Panc1 (cell line): ENCODE results near the gene UAP1L1.

Experiments
- CTCF ChIP-seq: fragments of 450-650 bp; IDR thresholded peaks from 2 replicates; pipeline ENCODE4 v1.5.1; 2017; ENCODE audit warnings: mild to moderate bottlenecking
- POLR2AphosphoS5 ChIP-seq: IDR thresholded peaks from 2 replicates; pipeline ENCODE4 v1.6.1; 2012; ENCODE audit warnings: mild to moderate bottlenecking, low read depth, low read length, moderate library complexity
- REST ChIP-seq, 2 experiments: IDR thresholded peaks; 2 replicates each; pipeline ENCODE4 v1.6.1; 2011 to 2012; ENCODE audit warnings: low read depth in 2 of 2, control low read depth in 1 of 2, low read length in 1 of 2, mild to moderate bottlenecking in 1 of 2, moderate library complexity in 1 of 2; ENCODE audit not compliant: insufficient read depth in 1 of 2
- SIN3A ChIP-seq: IDR thresholded peaks from 2 replicates; pipeline ENCODE4 v1.6.1; 2012; ENCODE audit warnings: low read depth, mild to moderate bottlenecking, low read length, moderate library complexity, borderline replicate concordance; ENCODE audit not compliant: insufficient read depth

DNA sequence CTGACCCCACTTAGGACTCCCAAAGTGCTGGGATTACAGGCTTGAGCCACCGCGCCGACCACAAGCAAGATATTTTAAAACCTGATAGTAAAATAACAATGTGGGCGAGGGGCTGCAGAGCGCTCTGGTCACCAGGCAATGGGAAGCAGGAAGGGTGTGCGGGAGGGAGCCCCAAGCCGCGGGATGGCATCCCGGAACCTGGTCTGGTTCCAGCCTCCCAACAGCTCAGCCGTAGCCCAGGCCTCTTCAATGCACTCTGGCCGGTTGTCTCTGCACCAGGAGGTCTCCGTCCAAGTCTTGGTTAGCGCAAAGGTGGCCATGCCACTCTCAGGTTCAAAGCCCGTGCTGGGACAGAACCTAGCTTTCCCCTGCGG, 694 bp upstream of the UAP1L1 start:
- TF ChIP-seq POLR2AphosphoS5 = no peak
- no peak for TF ChIP-seq CTCF
- no peak for TF ChIP-seq REST (IDR thresholded peaks at IDR 0.05; ENCODE audit: insufficient read depth in 1 of 2, low read depth in 2 of 2, low read length in 1 of 2)
- TF ChIP-seq SIN3A = no peak
